ENCODE results near the gene HDAC5.

Gene HDAC5

DNA sequence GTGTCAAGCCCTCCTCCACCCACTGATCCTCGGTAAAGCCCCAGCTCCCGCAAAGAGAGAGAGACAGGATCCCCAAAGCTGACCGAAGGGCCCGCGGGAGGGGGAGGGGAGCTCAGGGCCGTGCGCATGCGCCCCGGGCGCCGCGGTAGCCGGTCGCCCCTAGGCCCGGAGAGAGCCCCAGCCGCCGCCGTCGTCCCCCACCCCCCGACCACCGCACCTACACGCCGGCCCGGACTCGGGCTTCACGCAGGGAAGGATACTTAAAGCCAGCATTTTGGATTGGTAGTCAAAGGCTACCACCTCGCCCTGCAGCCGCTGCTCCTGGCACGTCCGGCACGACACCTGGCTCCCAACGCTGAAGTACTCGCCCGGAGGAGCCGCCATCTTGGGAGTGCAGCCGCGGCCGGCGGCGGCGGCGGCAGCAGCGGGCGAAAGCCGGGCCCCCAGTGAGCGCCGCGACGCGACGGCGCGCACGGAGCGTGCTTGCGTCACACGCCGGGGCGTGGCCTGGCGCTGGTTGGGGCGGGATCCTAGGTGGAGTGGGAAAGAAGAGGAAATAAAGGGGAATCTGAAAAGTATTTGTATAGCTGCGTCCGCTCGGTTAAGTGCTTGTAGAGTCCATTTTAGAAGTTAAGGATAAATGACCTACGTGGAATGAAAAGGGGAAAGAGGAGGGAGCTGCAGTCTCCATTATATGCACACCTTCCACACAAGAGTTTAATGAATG, 57.1 kb downstream of the HDAC5 start, which contains the start of gene LSM12:
Gene LSM12, minus strand, starts transcription at position 468 of the 727 bp plus-strand sequence. Its CDS starts 84 bp downstream, at position 384.
- DNase-seq, result peak; percentile 97
- peaks cover 39% of the 10 kb centered on the region for H3K36me3 ChIP-seq
- TF ChIP-seq, protein P1, sequence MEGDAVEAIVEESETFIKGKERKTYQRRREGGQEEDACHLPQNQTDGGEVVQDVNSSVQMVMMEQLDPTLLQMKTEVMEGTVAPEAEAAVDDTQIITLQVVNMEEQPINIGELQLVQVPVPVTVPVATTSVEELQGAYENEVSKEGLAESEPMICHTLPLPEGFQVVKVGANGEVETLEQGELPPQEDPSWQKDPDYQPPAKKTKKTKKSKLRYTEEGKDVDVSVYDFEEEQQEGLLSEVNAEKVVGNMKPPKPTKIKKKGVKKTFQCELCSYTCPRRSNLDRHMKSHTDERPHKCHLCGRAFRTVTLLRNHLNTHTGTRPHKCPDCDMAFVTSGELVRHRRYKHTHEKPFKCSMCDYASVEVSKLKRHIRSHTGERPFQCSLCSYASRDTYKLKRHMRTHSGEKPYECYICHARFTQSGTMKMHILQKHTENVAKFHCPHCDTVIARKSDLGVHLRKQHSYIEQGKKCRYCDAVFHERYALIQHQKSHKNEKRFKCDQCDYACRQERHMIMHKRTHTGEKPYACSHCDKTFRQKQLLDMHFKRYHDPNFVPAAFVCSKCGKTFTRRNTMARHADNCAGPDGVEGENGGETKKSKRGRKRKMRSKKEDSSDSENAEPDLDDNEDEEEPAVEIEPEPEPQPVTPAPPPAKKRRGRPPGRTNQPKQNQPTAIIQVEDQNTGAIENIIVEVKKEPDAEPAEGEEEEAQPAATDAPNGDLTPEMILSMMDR (IDR thresholded peaks at IDR 0.05; ENCODE audit: low read depth, low read length), result no peak
- H3K27ac ChIP-seq, result peak within 1 kb of the TSS; percentile 99
- H3K27me3 ChIP-seq (ENCODE audit: insufficient read depth, low read depth, severe bottlenecking), result no peaks in the 10 kb centered on the region
- no peaks in the 10 kb centered on the region for H3K9me3 ChIP-seq (ENCODE audit: severe bottlenecking)
- H3K4me3 ChIP-seq (ENCODE audit: low read depth, low read length), result peak within 1 kb of the TSS; percentile 88

GRCh38 chr17:44065668-44066203, 57.7 kb downstream of the HDAC5 start:
- TF ChIP-seq, protein P1 (IDR thresholded peaks at IDR 0.05; ENCODE audit: low read depth, low read length), result no peak
- Histone ChIP-seq H3K36me3 (peaks cover 45% of the 10 kb centered on the region), H3K4me3 (ENCODE audit: low read depth, low read length) (peak overlapping the region; percentile 88), H3K27ac (peak overlapping the region; percentile 99), H3K27me3 (ENCODE audit: insufficient read depth, low read depth, severe bottlenecking) (no peaks in the 10 kb centered on the region), H3K9me3 (ENCODE audit: severe bottlenecking) (no peaks in the 10 kb centered on the region)
- no peak for DNase-seq

DNA sequence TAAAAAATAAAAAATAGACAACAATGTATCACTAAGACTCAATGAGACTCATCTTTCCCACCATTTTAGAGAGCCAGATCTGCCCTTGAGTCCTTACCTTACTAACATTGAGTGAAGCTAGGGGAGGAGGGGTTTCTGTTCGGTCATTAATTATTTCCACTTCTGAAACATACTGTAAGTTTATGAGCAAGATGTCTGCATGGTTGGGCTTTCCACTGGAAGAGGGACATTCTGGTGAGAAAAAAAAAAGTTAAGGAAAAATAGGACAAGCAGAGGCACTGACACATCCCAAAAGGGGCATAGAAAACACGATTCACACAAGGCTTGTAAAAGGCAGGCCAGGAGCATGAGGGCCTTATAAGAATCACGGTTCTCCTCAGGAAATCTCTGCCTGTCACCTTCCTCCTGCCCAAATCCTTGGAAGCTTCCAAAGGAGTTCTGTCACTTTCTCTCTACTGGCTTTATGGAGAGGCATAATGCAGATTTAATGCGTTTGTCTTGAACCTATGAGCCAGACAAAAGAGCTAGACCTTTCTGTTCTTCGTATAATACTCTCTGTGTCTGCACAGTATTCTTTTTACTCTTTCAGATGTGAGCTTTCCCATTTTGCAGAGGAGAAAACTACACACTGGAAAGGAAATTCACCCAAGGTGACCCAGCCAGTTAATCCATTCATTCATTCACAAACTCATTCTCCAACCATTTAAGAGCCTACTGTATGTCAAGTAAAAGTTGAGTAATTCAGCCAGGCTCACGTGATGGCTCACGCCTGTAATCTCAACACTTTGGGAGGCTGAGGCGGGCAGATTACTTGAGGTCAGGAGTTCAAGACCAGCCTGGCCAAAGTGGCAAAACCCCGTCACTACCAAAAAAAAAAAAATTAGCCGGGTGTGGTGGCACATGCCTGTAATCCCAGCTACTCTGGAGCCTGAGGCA, 59.5 kb downstream of the HDAC5 start:
- H3K4me3 ChIP-seq (ENCODE audit: low read depth, low read length), result no peak overlapping the region
- TF ChIP-seq, protein P1 (IDR thresholded peaks at IDR 0.05; ENCODE audit: low read depth, low read length), result no peak
- H3K36me3 ChIP-seq, result peaks cover 63% of the 10 kb centered on the region
- no peaks in the 10 kb centered on the region for H3K27me3 ChIP-seq (ENCODE audit: insufficient read depth, low read depth, severe bottlenecking)
- no peak overlapping the region for H3K27ac ChIP-seq
- H3K9me3 ChIP-seq (ENCODE audit: severe bottlenecking), result no peaks in the 10 kb centered on the region
- no peak for DNase-seq

DNA sequence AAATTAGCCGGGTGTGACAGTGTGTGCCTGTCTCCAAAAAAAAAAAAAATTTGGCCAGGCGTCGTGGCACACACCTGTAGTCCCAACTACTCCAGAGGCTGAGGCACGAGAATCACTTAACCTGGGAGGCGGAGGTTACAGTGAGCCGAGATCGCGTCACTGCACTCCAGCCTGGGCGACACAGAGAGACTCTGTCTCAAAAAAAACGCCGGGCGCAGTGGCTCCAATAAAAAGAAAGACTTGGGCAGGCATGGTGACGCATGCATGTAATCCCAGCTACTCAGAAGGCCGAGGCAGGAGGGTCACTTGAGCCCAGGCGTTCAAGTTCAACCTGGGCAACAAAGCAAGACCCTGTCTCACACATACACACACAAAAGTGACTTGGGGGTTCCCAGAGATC, 60.6 kb downstream of the HDAC5 start:
- no peak overlapping the region for H3K27ac ChIP-seq

GRCh38 chr17:44061446-44061845, 62.0 kb downstream of the HDAC5 start:
- peaks cover 88% of the 10 kb centered on the region for H3K36me3 ChIP-seq
- no peaks in the 10 kb centered on the region for H3K27me3 ChIP-seq (ENCODE audit: insufficient read depth, low read depth, severe bottlenecking)
- no peak overlapping the region for H3K27ac ChIP-seq
- no peak for DNase-seq
- TF ChIP-seq, protein P1 (IDR thresholded peaks at IDR 0.05; ENCODE audit: low read depth, low read length), result no peak
- no peak overlapping the region for H3K4me3 ChIP-seq (ENCODE audit: low read depth, low read length)
- peaks cover 3% of the 10 kb centered on the region for H3K9me3 ChIP-seq (ENCODE audit: severe bottlenecking)

More for the DNA sequence above, 60.6 kb downstream of the HDAC5 start:
- TF ChIP-seq, protein P1 (IDR thresholded peaks at IDR 0.05; ENCODE audit: low read depth, low read length), result no peak
- H3K9me3 ChIP-seq (ENCODE audit: severe bottlenecking), result peaks cover 3% of the 10 kb centered on the region
- no peaks in the 10 kb centered on the region for H3K27me3 ChIP-seq (ENCODE audit: insufficient read depth, low read depth, severe bottlenecking)
- DNase-seq, result no peak
- peaks cover 74% of the 10 kb centered on the region for H3K36me3 ChIP-seq
- H3K4me3 ChIP-seq (ENCODE audit: low read depth, low read length), result no peak overlapping the region

All from WERI-Rb-1 (cell line).